ENCODE results near the gene FRMPD2. TPM values are rescaled to one million over a fixed set of nuclear protein-coding genes. Genes with fewer than 3 reads are reported as not detected.

The FRMPD2 gene
- total RNA-seq, 1 experiment from 2014 or later: 0.30 TPM

GRCh38 chr10:48199580-48200377 is 74.7 kb downstream of the FRMPD2 start:
- Histone ChIP-seq H3K79me2 (ENCODE audit: insufficient read depth, low read length) (no peaks in the 10 kb centered on the region), H4K20me1 (ENCODE audit: insufficient read depth) (no peaks in the 10 kb centered on the region), H3K9ac (ENCODE audit: low read length) (no peak overlapping the region), H3K27ac (ENCODE audit: low read depth, low read length) (no peak overlapping the region), H2AFZ (ENCODE audit: low read depth, low read length, poor library complexity, severe bottlenecking) (peak overlapping the region; percentile 67), H3K27me3 (ENCODE audit: insufficient read depth, low read length) (no peaks in the 10 kb centered on the region), H3K36me3 (ENCODE audit: control insufficient read depth in 1 of 2, insufficient read depth in 2 of 2, low read length in 2 of 2) (no peaks in the 10 kb centered on the region), H3K4me2 (ENCODE audit: low read length) (no peak overlapping the region), H3K9me3 (ENCODE audit: control insufficient read depth in 1 of 2, insufficient read depth in 1 of 2, low read depth in 1 of 2, low read length in 2 of 2) (no peaks in the 10 kb centered on the region), H3K9me2 (ENCODE audit: insufficient read depth) (no peaks in the 10 kb centered on the region), H3K4me3 (replicated peaks in 1 of 2; ENCODE audit: low read depth in 1 of 2, low read length in 2 of 2) (no peak overlapping the region), H3K4me1 (ENCODE audit: control insufficient read depth in 1 of 2, insufficient read depth in 2 of 2, low read length in 2 of 2) (peaks cover 4 to 7% of the 10 kb centered on the region in 2 experiments)
- ChIA-PET RAD21 (ENCODE audit: low non-redundant PET in 1 of 2, low total read pairs in 2 of 2, uncharacterized antibody in 2 of 2, unreplicated experiment in 2 of 2) (no interaction called here), CTCF (no interaction called here), POLR2A (no interaction called here)
- DNase-seq (ENCODE audit: low read depth, low spot score) (no peak), ATAC-seq (no peak)
- TF ChIP-seq RAD21 (IDR thresholded peaks at IDR 0.05; ENCODE audit: low read depth): no peak
- TF ChIP-seq EZH2phosphoT487 (IDR thresholded peaks at IDR 0.05; ENCODE audit: borderline replicate concordance): no peak
- no peak for TF ChIP-seq ZBTB33 (IDR thresholded peaks at IDR 0.05; ENCODE audit: extremely low read depth, insufficient replicate concordance, low read length)
- no peak for TF ChIP-seq REST (IDR thresholded peaks at IDR 0.05; ENCODE audit: low read depth)
- TF ChIP-seq FOSL1 (IDR thresholded peaks at IDR 0.05; ENCODE audit: low read depth): no peak
- TF ChIP-seq MAX (IDR thresholded peaks at IDR 0.05): no peak
- no TSS peak for BruUV-seq (replicated peaks)
- intact Hi-C loops (cut with micrococcal nuclease): no loop called here
